Testis (tissue), 3 donors: ENCODE results near the gene SLC17A7. TPM values are rescaled to one million over a fixed set of nuclear protein-coding genes. Genes with fewer than 3 reads are reported as not detected.
"Not testable (repeated sequence)": the region's sequence is repeated elsewhere in the genome, so short reads cannot be mapped to it uniquely, and the experiment has no call there.

Source experiments
- DNase-seq: peaks from one replicate; pipeline ENCODE4 v3.0.0-alpha.2; 2019
- H3K27ac ChIP-seq, 2 donors: fragments of 200-600 bp; sonication (generic); one replicate each; pipeline ENCODE4 v1.5.1; 2019
- H3K27me3 ChIP-seq: fragments of 200-600 bp; sonication (generic); one replicate; pipeline ENCODE4 v1.5.1; 2019
- H3K36me3 ChIP-seq: fragments of 200-600 bp; sonication (generic); one replicate; pipeline ENCODE4 v1.5.1; 2017; ENCODE audit warnings: low read depth; ENCODE audit errors: missing control alignments
- H3K4me1 ChIP-seq: fragments of 200-600 bp; sonication (generic); one replicate; pipeline ENCODE4 v1.5.1; 2019
- H3K4me3 ChIP-seq, 2 donors: fragments of 200-600 bp; sonication (generic); one replicate each; pipeline ENCODE4 v1.5.1; 2017 to 2019
- H3K9me3 ChIP-seq: fragments of 200-600 bp; sonication (generic); one replicate; pipeline ENCODE4 v1.5.1; 2017
- CTCF ChIP-seq, 3 experiments: fragments of 450-650 bp in 2 of 3; fragments of 200-600 bp in 1 of 3; sonication (generic) in 1 of 3; IDR thresholded peaks; one replicate each; pipeline ENCODE4 v1.5.1; 2016 to 2019; ENCODE audit warnings: antibody characterized with exemption in 3 of 3, mild to moderate bottlenecking in 2 of 3, moderate library complexity in 1 of 3
- POLR2A ChIP-seq: fragments of 450-650 bp; IDR thresholded peaks from one replicate; pipeline ENCODE4 v1.6.1; 2017; ENCODE audit warnings: antibody characterized with exemption, mild to moderate bottlenecking, moderate library complexity
- WGBS, 2 donors: methylation state at CpG; one replicate each; pipeline ENCODE4 v1.1.5; 2018; 5-methylcytosine and 5-hydroxymethylcytosine counted together
- intact Hi-C: fragments of 100-400 bp; cut with DNase I; formaldehyde crosslinking; loops from one replicate; pipeline ENCODE4 v1.15.1; 2023; ENCODE audit warnings: low total_unique reads
- polyA plus RNA-seq: library from polyadenylated mRNA; stranded (reverse); fragments of 350-450 nt; fragmentation: Illumina TruSeq; extraction: RNeasy Lipid Tissue Mini Kit (QIAGEN cat#74804); gene quantifications from one replicate; pipeline ENCODE4 v1.2.3, GENCODE V29; 2014; ENCODE audit warnings: low read depth, low replicate concordance; ENCODE audit not compliant: insufficient read depth
- total RNA-seq, 2 donors: library from RNA; depleted of rRNA; stranded (reverse); fragments of >200 nt; gene quantifications; one replicate each; pipeline ENCODE4 v1.2.3, GENCODE V29; 2016

The SLC17A7 gene
- total and polyA plus RNA-seq, 3 donors from 2014 or later: 2.2 to 3.2 (median 2.7) TPM

GRCh38 chr19:49462492-49462891 lies 21.2 kb upstream of the SLC17A7 start:
- Histone ChIP-seq H3K4me3 (no peak overlapping the region), H3K36me3 (no peaks in the 10 kb centered on the region), H3K27me3 (no peaks in the 10 kb centered on the region), H3K9me3 (no peaks in the 10 kb centered on the region), H3K4me1 (no peaks in the 10 kb centered on the region), H3K27ac (no peak overlapping the region)
- 94 to 96% methylated on average over 3 to 12 of the region's 12 CpGs for WGBS, 2 donors
- TF ChIP-seq POLR2A (no peak), CTCF (IDR thresholded peaks at IDR 0.05) (no peak)
- no peak for DNase-seq
- intact Hi-C loops: no loop called here

GRCh38 chr19:49461656-49462055 lies 20.3 kb upstream of the SLC17A7 start:
- Histone ChIP-seq H3K27ac (no peak overlapping the region), H3K9me3 (no peaks in the 10 kb centered on the region), H3K4me3 (no peak overlapping the region), H3K36me3 (no peaks in the 10 kb centered on the region), H3K4me1 (no peaks in the 10 kb centered on the region), H3K27me3 (no peaks in the 10 kb centered on the region)
- intact Hi-C loops: no loop called here
- WGBS, 2 donors: 75 to 95% methylated on average over 18 to 35 of the region's 37 CpGs
- DNase-seq: no peak
- no peak for TF ChIP-seq CTCF (IDR thresholded peaks at IDR 0.05)
- no peak for TF ChIP-seq POLR2A

- no CpG with 5 or more reads among the region's 1 CpG for WGBS, 2 donors
- intact Hi-C loops, DNase-seq, H3K4me1 ChIP-seq, H3K4me3 ChIP-seq, H3K27me3 ChIP-seq, H3K27ac ChIP-seq, H3K9me3 ChIP-seq, H3K36me3 ChIP-seq: not testable (repeated sequence)
These were observed 19.8 kb upstream of the SLC17A7 start for GRCh38 chr19:49461130-49461529.

- Histone ChIP-seq H3K4me1 (peaks cover 4% of the 10 kb centered on the region), H3K27me3 (no peaks in the 10 kb centered on the region), H3K9me3 (no peaks in the 10 kb centered on the region), H3K36me3 (no peaks in the 10 kb centered on the region), H3K4me3 (no peak overlapping the region), H3K27ac (no peak overlapping the region)
- WGBS, 2 donors: 93 to 94% methylated on average over 10 to 12 of the region's 12 CpGs
- DNase-seq: no peak
- no peak for TF ChIP-seq POLR2A
- no peak for TF ChIP-seq CTCF (IDR thresholded peaks at IDR 0.05)
- intact Hi-C loops: no loop called here
These were observed 18.1 kb upstream of the SLC17A7 start for GRCh38 chr19:49459388-49459787.

- Histone ChIP-seq H3K4me1 (peaks cover 4% of the 10 kb centered on the region), H3K9me3 (no peaks in the 10 kb centered on the region), H3K4me3 (no peak overlapping the region), H3K27me3 (no peaks in the 10 kb centered on the region), H3K27ac (no peak overlapping the region), H3K36me3 (no peaks in the 10 kb centered on the region)
- WGBS, 2 donors: 81 to 93% methylated on average over 3 to 5 of the region's 5 CpGs
- DNase-seq: no peak
- no peak for TF ChIP-seq POLR2A
- TF ChIP-seq CTCF (IDR thresholded peaks at IDR 0.05): no peak
- intact Hi-C loops: no loop called here
These were observed 17.2 kb upstream of the SLC17A7 start for GRCh38 chr19:49458567-49458903.
